Ovary (tissue), 9 donors: Measurements from ENCODE around the gene ZFYVE26. TPM values are rescaled to one million over a fixed set of nuclear protein-coding genes. Genes with fewer than 3 reads are reported as not detected.
A peak's percentile ranks its signal among the peaks of the same experiment; 100 is the strongest.

Source experiments
- DNase-seq, 5 donors: peaks; one replicate each; pipeline ENCODE4 v3.0.0-alpha.2; 2019 to 2020
- H3K27ac ChIP-seq, 2 donors: fragments of 200-600 bp; one replicate each; pipeline versions ENCODE4 v1.5.1 to v1.8.0; 2019 to 2022
- H3K27me3 ChIP-seq: fragments of 200-600 bp; one replicate; pipeline ENCODE4 v1.8.0; 2022
- H3K36me3 ChIP-seq: fragments of 200-600 bp; sonication (generic); one replicate; pipeline ENCODE4 v1.5.1; 2019
- H3K4me1 ChIP-seq: one replicate; pipeline ENCODE4 v1.8.1; 2013; ENCODE audit warnings: mild to moderate bottlenecking, moderate library complexity; ENCODE audit not compliant: insufficient read depth
- H3K4me3 ChIP-seq: fragments of 200-600 bp; sonication (generic); one replicate; pipeline ENCODE4 v1.5.1; 2017
- H3K9me3 ChIP-seq, 2 donors: fragments of 200-600 bp in 1 of 2; sonication (generic) in 1 of 2; one replicate each; pipeline versions ENCODE4 v1.5.1 to v1.8.1; 2013 to 2019; ENCODE audit warnings: mild to moderate bottlenecking in 1 of 2, moderate library complexity in 1 of 2
- EP300 ChIP-seq: sonication (generic); formaldehyde crosslinking; IDR thresholded peaks from one replicate; pipeline ENCODE4 v1.6.1; 2017; ENCODE audit warnings: antibody characterized with exemption
- POLR2A ChIP-seq: fragments of 450-650 bp; IDR thresholded peaks from one replicate; pipeline ENCODE4 v1.6.1; 2017; ENCODE audit warnings: antibody characterized with exemption, mild to moderate bottlenecking, moderate library complexity
- WGBS, 3 donors: extraction: QIAGEN DNeasy Blood & Tissue Kit in 1 of 3; methylation state at CpG; one replicate each; pipeline versions ENCODE4 v1.1.5 to v1.1.7; 2013 to 2017; 5-methylcytosine and 5-hydroxymethylcytosine counted together
- intact Hi-C, 4 donors: fragments of 100-400 bp; cut with DNase I; formaldehyde crosslinking; loops; one replicate each; pipeline versions ENCODE4 v1.11.0 to v1.15.1; 2022 to 2023
- polyA plus RNA-seq, 2 donors: library from polyadenylated mRNA; stranded (reverse); fragments of 200-250 nt in 1 of 2; fragments of 350-450 nt in 1 of 2; fragmentation: Illumina TruSeq in 1 of 2; extraction: RNeasy Lipid Tissue Mini Kit (QIAGEN cat#74804) in 1 of 2; gene quantifications; one replicate each; pipeline ENCODE4 v1.2.3, GENCODE V29; 2013 to 2014
- total RNA-seq, 7 donors: library from RNA; depleted of rRNA in 2 of 7; stranded (reverse); fragments of >200 nt in 2 of 7; fragmentation: NEBNext Ultra II Directional in 3 of 7; extraction: Animal tissue kit (Norgen Biotek cat#: 25700) in 3 of 7; gene quantifications; one replicate each; pipeline versions ENCODE4 v1.1.0 to v1.2.4, GENCODE V29; 2016 to 2023
- TF ChIP-seq, protein P1 (sequence below), 3 donors: fragments of 450-650 bp in 2 of 3; fragments of 200-600 bp in 1 of 3; IDR thresholded peaks; one replicate each; pipeline versions ENCODE4 v1.5.1 to v1.8.0; 2016 to 2022; ENCODE audit warnings: antibody characterized with exemption in 3 of 3, mild to moderate bottlenecking in 1 of 3
- donor health status: DM: no; HTN: no; CAD: no; lungs with moderate emphysema.
- donor health status: DM: no; HTN: no; CAD: no.
- donor health status: Bipolar disorder and iron deficiency.
- donor health status: DM: yes; HTN: yes; CAD: no.
- donor health status: DM: no; HTN: no; CAD: no.
- donor health status: DM: yes; HTN: yes; CAD: no.

Gene ZFYVE26
- total and polyA plus RNA-seq, 9 donors: 6.1 to 27.0 (median 20.3) TPM

DNA sequence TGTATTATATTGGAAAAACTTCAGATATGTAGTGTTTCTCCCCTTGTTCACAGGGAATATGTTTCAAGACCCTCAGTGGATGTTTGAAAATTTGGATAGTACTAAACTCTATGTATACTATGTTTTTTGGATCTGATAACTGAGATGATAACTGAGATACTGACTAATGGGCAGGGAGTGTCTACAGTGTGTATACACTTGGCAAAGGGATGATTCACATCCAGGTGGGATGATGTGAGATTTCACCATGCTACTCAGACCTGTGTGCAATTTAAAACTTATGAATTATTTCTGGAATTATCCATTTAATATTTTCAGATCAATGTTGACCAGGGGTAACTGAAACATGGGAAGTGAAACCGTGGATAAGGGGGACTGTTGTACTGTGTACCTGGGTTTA is 17.0 kb upstream of the ZFYVE26 start:
- Histone ChIP-seq H3K27me3 (no peaks in the 10 kb centered on the region), H3K9me3 (no peaks in the 10 kb centered on the region), H3K27ac (no peak overlapping the region), H3K36me3 (no peaks in the 10 kb centered on the region), H3K4me1 (no peaks in the 10 kb centered on the region), H3K4me3 (no peak overlapping the region)
- WGBS, 3 donors: 92 to 96% (median 96%) methylated on average over 1 of the region's 1 CpG
- intact Hi-C loops: loop anchor here in 1 of 4 donors (10.0 kb wide), 1 partner anchor 991 kb away; no protein-coding TSS in a partner anchor
- DNase-seq: no peak
- TF ChIP-seq POLR2A (no peak), EP300 (no peak)
- TF ChIP-seq, protein P1, sequence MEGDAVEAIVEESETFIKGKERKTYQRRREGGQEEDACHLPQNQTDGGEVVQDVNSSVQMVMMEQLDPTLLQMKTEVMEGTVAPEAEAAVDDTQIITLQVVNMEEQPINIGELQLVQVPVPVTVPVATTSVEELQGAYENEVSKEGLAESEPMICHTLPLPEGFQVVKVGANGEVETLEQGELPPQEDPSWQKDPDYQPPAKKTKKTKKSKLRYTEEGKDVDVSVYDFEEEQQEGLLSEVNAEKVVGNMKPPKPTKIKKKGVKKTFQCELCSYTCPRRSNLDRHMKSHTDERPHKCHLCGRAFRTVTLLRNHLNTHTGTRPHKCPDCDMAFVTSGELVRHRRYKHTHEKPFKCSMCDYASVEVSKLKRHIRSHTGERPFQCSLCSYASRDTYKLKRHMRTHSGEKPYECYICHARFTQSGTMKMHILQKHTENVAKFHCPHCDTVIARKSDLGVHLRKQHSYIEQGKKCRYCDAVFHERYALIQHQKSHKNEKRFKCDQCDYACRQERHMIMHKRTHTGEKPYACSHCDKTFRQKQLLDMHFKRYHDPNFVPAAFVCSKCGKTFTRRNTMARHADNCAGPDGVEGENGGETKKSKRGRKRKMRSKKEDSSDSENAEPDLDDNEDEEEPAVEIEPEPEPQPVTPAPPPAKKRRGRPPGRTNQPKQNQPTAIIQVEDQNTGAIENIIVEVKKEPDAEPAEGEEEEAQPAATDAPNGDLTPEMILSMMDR (IDR thresholded peaks at IDR 0.05): no peak

DNA sequence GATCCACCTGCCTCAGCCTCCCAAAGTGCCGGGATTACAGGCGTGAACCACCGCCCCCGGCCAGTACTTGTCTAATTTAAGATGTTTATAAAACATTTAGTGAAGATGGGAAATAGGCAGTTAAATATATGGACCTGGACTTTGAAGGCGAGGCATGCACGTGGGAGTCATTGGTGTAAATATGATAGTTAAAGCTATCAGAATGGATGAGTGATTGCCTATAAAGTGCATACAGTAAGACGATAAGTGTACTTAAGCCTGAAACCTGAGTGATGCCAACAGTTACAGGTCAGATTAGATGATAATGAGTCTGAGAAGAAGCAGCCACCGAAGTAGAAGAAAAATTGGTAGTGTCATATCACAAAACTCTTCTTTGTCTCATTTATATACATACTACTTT is 14.7 kb upstream of the ZFYVE26 start:
- Histone ChIP-seq H3K4me3 (no peak overlapping the region), H3K27ac (no peak overlapping the region), H3K27me3 (no peaks in the 10 kb centered on the region), H3K4me1 (no peaks in the 10 kb centered on the region), H3K9me3 (no peaks in the 10 kb centered on the region), H3K36me3 (no peaks in the 10 kb centered on the region)
- TF ChIP-seq, protein P1 (IDR thresholded peaks at IDR 0.05): no peak
- TF ChIP-seq POLR2A (no peak), EP300 (no peak)
- DNase-seq: no peak
- intact Hi-C loops: loop anchor here in 1 of 4 donors (10.0 kb wide), 1 partner anchor 994 kb away; no protein-coding TSS in a partner anchor
- 84 to 89% (median 85%) methylated on average over 8 of the region's 8 CpGs for WGBS, 3 donors

DNA sequence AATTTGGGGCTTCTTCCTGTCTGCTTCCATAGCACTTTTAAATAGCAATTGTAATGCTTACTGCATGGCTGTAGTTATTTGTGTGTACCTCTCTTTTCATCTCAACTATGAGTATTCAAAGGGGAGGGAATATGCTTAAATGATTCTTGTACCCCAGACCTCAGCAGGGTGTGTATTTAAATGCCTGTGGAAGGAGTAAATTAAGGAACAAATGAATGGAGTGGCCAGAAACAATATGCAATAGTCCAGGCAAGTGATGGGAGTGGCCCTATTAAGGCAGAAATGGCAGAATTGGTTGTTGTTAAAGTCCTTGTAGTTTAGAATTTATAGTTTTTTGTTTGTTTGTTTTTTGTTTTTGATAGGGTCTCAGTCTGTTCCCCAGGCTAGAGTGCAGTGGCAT is 4.7 kb upstream of the ZFYVE26 start:
- Histone ChIP-seq H3K27me3 (no peaks in the 10 kb centered on the region), H3K4me3 (no peak overlapping the region), H3K4me1 (no peaks in the 10 kb centered on the region), H3K36me3 (no peaks in the 10 kb centered on the region), H3K9me3 (no peaks in the 10 kb centered on the region), H3K27ac (no peak overlapping the region)
- DNase-seq: no peak
- intact Hi-C loops: no loop called here
- TF ChIP-seq POLR2A (no peak), EP300 (no peak)
- TF ChIP-seq, protein P1 (IDR thresholded peaks at IDR 0.05): no peak

DNA sequence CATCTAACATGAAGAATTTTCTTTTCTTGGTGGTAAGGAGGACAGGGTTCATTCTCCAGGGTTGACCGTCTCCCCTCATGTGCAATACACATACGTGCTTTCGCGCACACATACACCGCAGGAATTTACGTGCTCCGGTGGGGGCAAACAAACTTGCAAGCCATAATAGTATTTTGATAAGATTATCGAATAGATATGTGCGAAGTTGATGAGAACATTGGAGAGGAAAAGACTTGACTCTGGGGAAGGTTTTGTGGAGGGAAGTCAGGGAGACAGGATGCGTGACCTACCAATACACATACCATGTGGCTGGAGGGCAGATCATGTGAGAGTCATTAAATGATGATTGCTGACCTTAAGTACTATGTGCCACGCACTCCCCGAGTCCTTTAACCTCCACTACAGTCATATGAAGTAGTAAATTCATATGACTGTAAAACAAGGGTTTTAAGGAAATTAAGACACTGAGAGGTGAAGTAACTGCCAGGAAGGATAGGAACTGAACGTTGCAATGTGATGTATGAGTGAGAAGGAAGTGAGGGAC is 4.1 kb upstream of the ZFYVE26 start:
- H3K9me3 ChIP-seq: no peaks in the 10 kb centered on the region
- H3K27me3 ChIP-seq: no peaks in the 10 kb centered on the region
- peak overlapping the region; percentile 83 for H3K4me3 ChIP-seq
- H3K4me1 ChIP-seq: peaks cover 4% of the 10 kb centered on the region
- WGBS, 3 donors: 20 to 38% (median 27%) methylated on average over 13 of the region's 13 CpGs
- no peak for DNase-seq
- no peaks in the 10 kb centered on the region for H3K36me3 ChIP-seq
- no peak overlapping the region for H3K27ac ChIP-seq
- TF ChIP-seq, protein P1 (IDR thresholded peaks at IDR 0.05): no peak
- no peak for TF ChIP-seq POLR2A
- no peak for TF ChIP-seq EP300
- intact Hi-C loops: no loop called here
